ENCODE data around the gene ANGPT4.

Gene ANGPT4

DNA sequence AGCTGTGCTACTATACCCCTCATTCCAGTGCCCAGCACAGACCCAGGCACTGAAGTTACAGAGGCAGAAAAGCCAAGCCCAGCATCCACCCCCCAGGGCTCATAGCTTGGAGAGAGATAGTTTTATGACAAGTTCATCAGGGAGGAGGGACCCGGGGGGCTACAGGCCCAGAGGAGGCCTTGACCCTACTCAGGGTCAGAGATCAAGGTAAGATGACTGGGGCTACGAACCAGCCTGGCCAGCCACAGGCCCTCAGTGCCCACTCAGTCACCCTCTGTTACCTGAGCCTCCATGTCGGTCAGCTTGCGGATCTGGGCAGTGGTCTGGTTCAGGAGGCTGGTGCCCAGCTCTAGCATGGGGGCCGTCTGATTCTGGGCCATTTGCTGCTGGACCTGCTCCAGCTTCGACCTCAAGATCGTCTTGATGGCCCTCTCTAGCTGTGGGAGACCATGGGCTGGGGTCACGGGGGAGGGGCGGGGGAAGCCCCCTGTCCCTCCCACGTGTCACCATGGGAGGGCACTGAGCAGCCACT is 26.1 kb downstream of the ANGPT4 start:
- TF ChIP-seq, protein P1, sequence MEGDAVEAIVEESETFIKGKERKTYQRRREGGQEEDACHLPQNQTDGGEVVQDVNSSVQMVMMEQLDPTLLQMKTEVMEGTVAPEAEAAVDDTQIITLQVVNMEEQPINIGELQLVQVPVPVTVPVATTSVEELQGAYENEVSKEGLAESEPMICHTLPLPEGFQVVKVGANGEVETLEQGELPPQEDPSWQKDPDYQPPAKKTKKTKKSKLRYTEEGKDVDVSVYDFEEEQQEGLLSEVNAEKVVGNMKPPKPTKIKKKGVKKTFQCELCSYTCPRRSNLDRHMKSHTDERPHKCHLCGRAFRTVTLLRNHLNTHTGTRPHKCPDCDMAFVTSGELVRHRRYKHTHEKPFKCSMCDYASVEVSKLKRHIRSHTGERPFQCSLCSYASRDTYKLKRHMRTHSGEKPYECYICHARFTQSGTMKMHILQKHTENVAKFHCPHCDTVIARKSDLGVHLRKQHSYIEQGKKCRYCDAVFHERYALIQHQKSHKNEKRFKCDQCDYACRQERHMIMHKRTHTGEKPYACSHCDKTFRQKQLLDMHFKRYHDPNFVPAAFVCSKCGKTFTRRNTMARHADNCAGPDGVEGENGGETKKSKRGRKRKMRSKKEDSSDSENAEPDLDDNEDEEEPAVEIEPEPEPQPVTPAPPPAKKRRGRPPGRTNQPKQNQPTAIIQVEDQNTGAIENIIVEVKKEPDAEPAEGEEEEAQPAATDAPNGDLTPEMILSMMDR (IDR thresholded peaks at IDR 0.05; ENCODE audit: control insufficient read depth, insufficient read depth, low read depth, low read length, missing control alignments): no peak
- no peak overlapping the region for H3K4me3 ChIP-seq (ENCODE audit: control insufficient read depth, low read depth, low read length)
- no peak for DNase-seq (ENCODE audit: low read depth)

GRCh38 chr20:889106-889505 is 27.0 kb downstream of the ANGPT4 start:
- TF ChIP-seq, protein P1 (IDR thresholded peaks at IDR 0.05; ENCODE audit: control insufficient read depth, insufficient read depth, low read depth, low read length, missing control alignments): no peak
- H3K4me3 ChIP-seq (ENCODE audit: control insufficient read depth, low read depth, low read length): no peak overlapping the region
- no peak for DNase-seq (ENCODE audit: low read depth)

DNA sequence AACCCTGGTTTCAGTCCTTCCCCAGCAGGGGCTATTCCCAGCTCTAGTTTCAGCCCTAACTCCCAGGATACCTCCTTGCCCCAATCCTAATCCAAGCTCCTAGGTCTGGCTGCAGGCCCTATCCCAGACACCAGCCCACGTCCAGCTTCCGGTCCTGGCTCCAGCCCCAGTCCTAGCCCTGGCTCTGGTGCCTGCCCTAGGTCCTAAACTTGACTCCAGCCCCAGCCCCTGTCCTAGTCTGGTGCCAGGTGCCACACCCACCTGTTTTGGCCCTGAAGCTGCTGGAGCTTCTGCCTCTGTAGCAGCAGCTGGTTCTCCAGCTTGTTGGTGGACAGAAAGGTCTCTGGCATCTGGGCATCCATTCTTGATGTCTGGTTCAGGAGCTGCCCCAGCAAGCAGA is 28.1 kb downstream of the ANGPT4 start:
- DNase-seq (ENCODE audit: low read depth): no peak
- H3K4me3 ChIP-seq (ENCODE audit: control insufficient read depth, low read depth, low read length): no peak overlapping the region
- TF ChIP-seq, protein P1 (IDR thresholded peaks at IDR 0.05; ENCODE audit: control insufficient read depth, insufficient read depth, low read depth, low read length, missing control alignments): no peak

- TF ChIP-seq, protein P1 (IDR thresholded peaks at IDR 0.05; ENCODE audit: control insufficient read depth, insufficient read depth, low read depth, low read length, missing control alignments): no peak
- DNase-seq (ENCODE audit: low read depth): no peak
- no peak overlapping the region for H3K4me3 ChIP-seq (ENCODE audit: control insufficient read depth, low read depth, low read length)
Observed at GRCh38 chr20:887137-887536, 29.0 kb downstream of the ANGPT4 start.

- DNase-seq (ENCODE audit: low read depth): peak; percentile 8
- TF ChIP-seq, protein P1 (IDR thresholded peaks at IDR 0.05; ENCODE audit: control insufficient read depth, insufficient read depth, low read depth, low read length, missing control alignments): no peak
- H3K4me3 ChIP-seq (ENCODE audit: control insufficient read depth, low read depth, low read length): no peak overlapping the region
Observed at GRCh38 chr20:884983-885952, 30.9 kb downstream of the ANGPT4 start.

DNA sequence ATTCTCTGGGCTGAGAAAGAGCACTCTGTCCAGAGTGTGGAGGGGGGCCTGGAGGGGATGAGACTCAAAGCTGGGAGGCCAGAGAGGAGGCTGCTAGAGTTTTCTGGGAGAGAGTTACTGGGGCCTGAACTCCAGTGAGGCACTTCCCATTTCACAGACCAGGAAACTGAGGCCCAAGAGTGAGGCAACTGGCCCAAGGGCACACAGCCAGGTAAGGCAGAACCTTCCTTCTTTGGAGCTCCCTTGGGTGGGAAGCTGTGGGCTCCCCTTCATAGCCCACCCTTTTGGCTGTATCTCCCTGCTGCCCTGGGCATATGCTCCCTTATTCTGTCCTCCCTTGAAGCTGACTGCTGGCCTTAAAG is 34.4 kb downstream of the ANGPT4 start:
- DNase-seq (ENCODE audit: low read depth): no peak
- TF ChIP-seq, protein P1 (IDR thresholded peaks at IDR 0.05; ENCODE audit: control insufficient read depth, insufficient read depth, low read depth, low read length, missing control alignments): no peak
- H3K4me3 ChIP-seq (ENCODE audit: control insufficient read depth, low read depth, low read length): no peak overlapping the region

Measured in AG09309 (cell line).